Loucy (cell line): ENCODE measurements around the gene AP1G2.

Experiments
- EZH2phosphoT487 ChIP-seq: fragments of 200-600 bp; IDR thresholded peaks from 2 replicates; pipeline ENCODE4 v1.6.1; 2018; ENCODE audit warnings: antibody characterized with exemption, mild to moderate bottlenecking, moderate library complexity, borderline replicate concordance
- TF ChIP-seq, protein P1 (sequence below): fragments of 200-600 bp; sonication (generic); conservative IDR thresholded peaks from 2 replicates; pipeline ENCODE4 v1.5.1; 2014; ENCODE audit warnings: mild to moderate bottlenecking, antibody characterized with exemption, low read length

DNA sequence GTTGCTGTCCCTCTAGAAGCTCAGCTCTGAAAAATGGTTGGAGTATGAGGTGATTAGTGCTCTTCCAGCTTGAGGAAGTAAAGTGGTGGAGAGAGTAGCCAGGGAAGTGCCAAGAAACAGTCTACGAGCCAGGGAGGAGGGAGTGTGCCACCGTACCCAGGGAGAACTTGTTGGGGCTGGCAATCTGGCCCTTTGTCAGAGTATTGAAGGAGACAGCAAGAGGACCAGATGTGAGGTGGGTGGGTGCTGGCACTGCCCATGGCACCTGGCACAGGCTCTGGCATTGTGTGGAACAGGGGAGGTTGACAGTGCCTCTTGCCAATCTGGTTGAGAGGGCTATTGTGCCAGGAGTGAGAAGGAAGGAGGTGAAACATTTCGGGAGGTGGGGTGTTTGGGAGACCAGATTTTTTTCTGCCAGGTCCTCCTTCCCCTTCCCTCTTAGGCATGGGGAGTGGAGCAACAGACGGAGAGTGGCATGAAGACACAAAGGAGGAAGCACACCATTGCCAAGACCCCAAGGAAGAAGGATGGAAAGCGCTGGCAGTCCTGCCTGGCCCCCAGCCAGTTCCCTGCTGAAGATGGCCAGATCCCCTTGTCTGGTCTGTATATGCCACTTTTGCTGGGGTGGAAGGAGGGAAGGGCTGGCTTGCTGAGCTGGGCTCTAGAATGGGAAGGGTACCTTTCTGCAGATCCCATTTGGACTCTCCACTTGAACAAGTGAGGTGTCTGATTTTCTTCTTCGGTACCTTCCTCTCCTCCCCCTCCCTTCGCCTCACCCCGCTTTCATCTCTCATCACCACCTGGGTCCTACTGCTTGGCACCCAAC lies 53.6 kb downstream of the AP1G2 start:
- TF ChIP-seq, protein P1, sequence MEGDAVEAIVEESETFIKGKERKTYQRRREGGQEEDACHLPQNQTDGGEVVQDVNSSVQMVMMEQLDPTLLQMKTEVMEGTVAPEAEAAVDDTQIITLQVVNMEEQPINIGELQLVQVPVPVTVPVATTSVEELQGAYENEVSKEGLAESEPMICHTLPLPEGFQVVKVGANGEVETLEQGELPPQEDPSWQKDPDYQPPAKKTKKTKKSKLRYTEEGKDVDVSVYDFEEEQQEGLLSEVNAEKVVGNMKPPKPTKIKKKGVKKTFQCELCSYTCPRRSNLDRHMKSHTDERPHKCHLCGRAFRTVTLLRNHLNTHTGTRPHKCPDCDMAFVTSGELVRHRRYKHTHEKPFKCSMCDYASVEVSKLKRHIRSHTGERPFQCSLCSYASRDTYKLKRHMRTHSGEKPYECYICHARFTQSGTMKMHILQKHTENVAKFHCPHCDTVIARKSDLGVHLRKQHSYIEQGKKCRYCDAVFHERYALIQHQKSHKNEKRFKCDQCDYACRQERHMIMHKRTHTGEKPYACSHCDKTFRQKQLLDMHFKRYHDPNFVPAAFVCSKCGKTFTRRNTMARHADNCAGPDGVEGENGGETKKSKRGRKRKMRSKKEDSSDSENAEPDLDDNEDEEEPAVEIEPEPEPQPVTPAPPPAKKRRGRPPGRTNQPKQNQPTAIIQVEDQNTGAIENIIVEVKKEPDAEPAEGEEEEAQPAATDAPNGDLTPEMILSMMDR, result no peak
- TF ChIP-seq EZH2phosphoT487, result no peak
